ENCODE results near the gene SF3B6.

The SF3B6 gene

DNA sequence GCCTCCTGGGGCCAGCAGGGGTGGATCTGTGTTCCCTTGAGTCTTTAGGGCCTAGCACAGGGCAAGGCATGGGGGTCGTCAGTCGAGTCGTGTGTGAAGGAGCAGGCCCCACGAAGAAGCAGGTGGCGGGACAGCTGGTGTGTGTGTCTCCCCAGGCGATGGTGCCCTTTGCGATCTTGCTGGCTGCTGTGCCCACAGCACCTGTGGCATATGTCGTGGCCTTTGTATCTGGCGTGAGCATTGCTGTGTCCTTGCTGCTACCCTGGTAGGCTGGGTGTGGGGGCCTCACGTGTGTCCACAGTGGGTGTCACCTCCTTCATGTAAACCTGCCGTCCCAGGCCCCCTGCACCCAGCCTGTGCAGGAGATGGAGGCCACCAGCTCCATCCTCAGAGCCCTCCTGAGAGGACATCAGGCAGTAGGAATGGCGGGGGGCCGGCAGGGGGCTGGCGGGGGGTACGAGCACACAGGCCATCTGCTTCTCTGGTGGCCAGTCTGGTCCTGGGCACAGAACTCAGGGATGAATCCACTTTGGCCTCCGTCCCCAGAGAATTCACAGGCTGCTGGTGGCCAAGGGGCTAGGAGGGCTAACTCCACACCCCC lies 53.1 kb downstream of the SF3B6 start:
- Histone ChIP-seq H3K36me3 (ENCODE audit: control insufficient read depth, low read depth, low read length) (peaks cover 6% of the 10 kb centered on the region), H3K4me3 (ENCODE audit: low read length) (no peak overlapping the region), H3K9me3 (ENCODE audit: control insufficient read depth, low read depth, low read length) (no peaks in the 10 kb centered on the region), H3K27me3 (ENCODE audit: control insufficient read depth, insufficient read depth, low read length) (no peaks in the 10 kb centered on the region), H3K27ac (ENCODE audit: low read length) (no peak overlapping the region), H3K4me1 (ENCODE audit: control insufficient read depth, low read depth, low read length) (peaks cover 36% of the 10 kb centered on the region), H3K9ac (ENCODE audit: low read length) (no peak overlapping the region)

DNA sequence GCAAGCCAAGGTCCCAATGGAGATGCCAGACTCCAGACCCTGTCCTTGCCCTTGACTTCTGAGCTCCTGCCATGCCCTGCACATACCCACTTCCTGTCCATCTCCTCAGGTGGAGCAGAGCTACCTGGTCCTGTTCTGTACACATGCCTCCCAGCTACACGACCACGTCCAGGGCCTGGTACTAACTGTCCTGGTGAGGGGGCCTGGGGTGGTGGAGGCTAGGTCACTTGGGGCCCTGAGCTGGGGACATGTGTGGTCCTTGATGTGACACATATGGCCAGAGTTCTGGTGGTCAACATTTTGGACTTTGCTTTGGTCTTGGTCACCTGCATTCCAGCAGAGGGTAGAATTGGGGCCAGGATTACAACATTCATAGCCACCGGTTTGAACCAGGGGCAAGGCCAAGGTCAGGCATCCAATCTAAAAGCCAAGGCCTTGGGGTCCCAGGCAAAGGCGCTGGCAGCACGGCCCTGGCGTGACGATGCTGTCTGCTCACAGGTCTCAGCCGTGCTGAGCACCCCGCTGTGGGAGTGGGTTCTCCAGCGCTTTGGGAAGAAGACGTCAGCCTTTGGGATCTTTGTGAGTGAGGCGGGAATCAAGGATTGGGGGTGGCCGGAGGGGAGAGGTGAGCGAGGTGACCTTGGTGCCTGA lies 53.7 kb downstream of the SF3B6 start:
- H3K9me3 ChIP-seq (ENCODE audit: control insufficient read depth, low read depth, low read length), result no peaks in the 10 kb centered on the region
- H3K36me3 ChIP-seq (ENCODE audit: control insufficient read depth, low read depth, low read length), result peaks cover 6% of the 10 kb centered on the region
- no peak overlapping the region for H3K9ac ChIP-seq (ENCODE audit: low read length)
- no peak overlapping the region for H3K4me3 ChIP-seq (ENCODE audit: low read length)
- no peaks in the 10 kb centered on the region for H3K27me3 ChIP-seq (ENCODE audit: control insufficient read depth, insufficient read depth, low read length)
- H3K4me1 ChIP-seq (ENCODE audit: control insufficient read depth, low read depth, low read length), result peaks cover 33% of the 10 kb centered on the region
- no peak overlapping the region for H3K27ac ChIP-seq (ENCODE audit: low read length)

DNA sequence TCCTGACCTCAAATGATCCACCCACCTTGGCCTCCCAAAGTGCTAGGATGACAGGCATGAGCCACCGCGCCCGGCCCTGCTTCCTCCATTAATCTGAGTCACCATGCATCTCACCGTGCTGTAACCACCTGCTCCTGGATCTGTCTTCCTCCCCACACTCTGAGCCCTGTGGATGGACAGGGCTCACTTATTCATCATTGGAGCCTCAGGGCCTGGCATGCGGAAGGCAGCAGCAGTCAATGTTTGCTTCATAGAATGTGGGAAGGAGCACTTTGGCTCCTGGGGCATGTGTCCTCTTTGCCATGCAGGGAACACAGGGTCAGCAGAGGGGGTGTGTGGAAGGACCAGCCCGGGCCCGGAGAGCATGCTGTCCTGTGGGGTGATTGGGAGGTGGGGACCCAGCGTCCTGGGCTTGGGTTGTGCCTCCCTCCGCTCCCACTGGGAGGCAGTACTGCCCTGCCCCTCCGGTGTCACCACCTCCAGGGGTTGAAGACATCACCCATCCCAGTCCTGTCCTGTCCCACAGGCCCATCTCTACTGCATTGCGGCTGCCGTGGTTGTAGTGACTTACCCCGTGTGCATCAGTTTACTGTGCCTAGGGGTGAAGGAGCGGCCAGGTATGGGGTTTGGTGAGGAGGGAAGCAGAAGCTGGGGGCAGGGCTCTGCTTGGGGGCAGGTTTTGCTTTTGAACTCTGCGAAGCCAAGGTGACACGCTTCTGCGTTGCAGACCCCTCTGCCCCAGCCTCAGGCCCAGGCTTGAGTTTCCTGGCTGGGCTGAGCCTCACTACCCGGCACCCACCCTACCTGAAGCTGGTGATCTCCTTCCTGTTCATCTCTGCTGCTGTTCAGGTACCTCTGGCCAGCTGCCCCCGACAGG lies 54.8 kb downstream of the SF3B6 start:
- Histone ChIP-seq H3K27ac (ENCODE audit: low read length) (no peak overlapping the region), H3K9ac (ENCODE audit: low read length) (no peak overlapping the region), H3K9me3 (ENCODE audit: control insufficient read depth, low read depth, low read length) (no peaks in the 10 kb centered on the region), H3K36me3 (ENCODE audit: control insufficient read depth, low read depth, low read length) (peaks cover 6% of the 10 kb centered on the region), H3K27me3 (ENCODE audit: control insufficient read depth, insufficient read depth, low read length) (no peaks in the 10 kb centered on the region), H3K4me1 (ENCODE audit: control insufficient read depth, low read depth, low read length) (peaks cover 27% of the 10 kb centered on the region), H3K4me3 (ENCODE audit: low read length) (no peak overlapping the region)

DNA sequence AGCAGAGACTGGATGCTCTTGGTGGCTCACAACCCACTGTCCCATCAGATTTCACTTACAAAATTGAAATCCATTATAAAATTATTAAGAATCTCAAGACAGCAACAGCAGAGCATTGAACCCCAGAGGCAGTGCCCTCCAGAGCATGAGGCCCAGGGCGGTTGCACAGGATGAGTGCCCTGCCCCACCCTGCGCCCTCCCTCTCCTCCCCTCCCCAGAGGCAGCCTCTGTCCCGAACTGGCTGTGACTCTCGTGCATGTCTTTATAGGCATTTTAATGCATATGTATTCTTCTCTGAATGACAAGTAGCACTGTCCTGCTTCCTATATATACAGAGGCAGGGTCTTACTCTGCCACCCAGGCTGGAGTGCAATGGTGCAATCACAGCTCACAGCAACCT lies 55.9 kb downstream of the SF3B6 start:
- no peak overlapping the region for H3K4me3 ChIP-seq (ENCODE audit: low read length)
- no peak overlapping the region for H3K27ac ChIP-seq (ENCODE audit: low read length)
- peaks cover 6% of the 10 kb centered on the region for H3K36me3 ChIP-seq (ENCODE audit: control insufficient read depth, low read depth, low read length)
- no peak overlapping the region for H3K9ac ChIP-seq (ENCODE audit: low read length)
- H3K4me1 ChIP-seq (ENCODE audit: control insufficient read depth, low read depth, low read length), result peaks cover 17% of the 10 kb centered on the region
- H3K9me3 ChIP-seq (ENCODE audit: control insufficient read depth, low read depth, low read length), result no peaks in the 10 kb centered on the region
- no peaks in the 10 kb centered on the region for H3K27me3 ChIP-seq (ENCODE audit: control insufficient read depth, insufficient read depth, low read length)

- Histone ChIP-seq H3K27me3 (ENCODE audit: control insufficient read depth, insufficient read depth, low read length) (no peaks in the 10 kb centered on the region), H3K9ac (ENCODE audit: low read length) (no peak overlapping the region), H3K4me3 (ENCODE audit: low read length) (no peak overlapping the region), H3K9me3 (ENCODE audit: control insufficient read depth, low read depth, low read length) (no peaks in the 10 kb centered on the region), H3K36me3 (ENCODE audit: control insufficient read depth, low read depth, low read length) (peaks cover 6% of the 10 kb centered on the region), H3K4me1 (ENCODE audit: control insufficient read depth, low read depth, low read length) (peaks cover 13% of the 10 kb centered on the region), H3K27ac (ENCODE audit: low read length) (no peak overlapping the region)
Observed at GRCh38 chr2:24019729-24020128, 56.4 kb downstream of the SF3B6 start.

DNA sequence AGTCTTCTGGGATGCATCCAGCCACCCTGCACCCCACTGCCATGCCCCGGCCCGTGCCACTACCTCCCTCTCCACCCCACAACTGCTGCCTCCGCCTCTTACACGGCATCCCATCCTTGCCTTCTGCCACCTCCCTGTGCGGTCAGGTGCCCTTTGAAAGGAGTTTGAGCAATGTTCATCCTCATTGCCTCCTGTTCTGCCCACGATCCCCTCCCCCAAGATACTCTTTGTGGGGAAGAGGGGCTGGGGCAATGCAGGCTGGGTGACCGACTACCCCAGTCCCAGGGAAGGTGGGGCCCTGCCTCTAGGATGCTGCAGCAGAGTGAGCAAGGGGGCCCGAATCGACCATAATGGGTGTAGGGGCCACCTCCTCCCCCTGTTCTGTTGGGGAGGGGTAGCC lies 57.9 kb downstream of the SF3B6 start:
- Histone ChIP-seq H3K27me3 (ENCODE audit: control insufficient read depth, insufficient read depth, low read length) (no peaks in the 10 kb centered on the region), H3K36me3 (ENCODE audit: control insufficient read depth, low read depth, low read length) (peaks cover 6% of the 10 kb centered on the region), H3K4me1 (ENCODE audit: control insufficient read depth, low read depth, low read length) (peaks cover 8% of the 10 kb centered on the region), H3K9me3 (ENCODE audit: control insufficient read depth, low read depth, low read length) (no peaks in the 10 kb centered on the region), H3K27ac (ENCODE audit: low read length) (no peak overlapping the region), H3K9ac (ENCODE audit: low read length) (no peak overlapping the region), H3K4me3 (ENCODE audit: low read length) (no peak overlapping the region)

DNA sequence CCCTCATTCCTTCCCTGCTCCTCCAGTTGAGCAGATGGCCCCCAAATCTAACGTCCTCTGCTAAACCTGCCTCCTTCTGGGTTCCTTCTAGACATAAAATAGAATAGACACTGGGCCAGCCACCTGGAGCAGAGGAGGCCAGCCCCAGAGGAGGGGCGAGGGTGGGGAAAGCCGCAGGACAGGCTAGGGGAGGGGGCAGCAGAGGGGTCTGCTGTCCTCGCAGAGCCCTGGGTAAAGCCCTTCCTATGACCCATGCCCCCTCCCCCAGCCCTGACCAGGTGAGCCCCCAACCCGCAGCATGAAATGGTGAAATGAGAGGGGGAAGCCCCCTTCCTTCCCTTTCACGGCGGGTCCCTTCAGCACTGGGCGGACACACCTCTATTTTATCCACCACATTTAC lies 58.4 kb downstream of the SF3B6 start:
- H3K4me1 ChIP-seq (ENCODE audit: control insufficient read depth, low read depth, low read length), result peaks cover 8% of the 10 kb centered on the region

More for the DNA sequence above, 58.4 kb downstream of the SF3B6 start:
- Histone ChIP-seq H3K9ac (ENCODE audit: low read length) (no peak overlapping the region), H3K9me3 (ENCODE audit: control insufficient read depth, low read depth, low read length) (no peaks in the 10 kb centered on the region), H3K36me3 (ENCODE audit: control insufficient read depth, low read depth, low read length) (peaks cover 2% of the 10 kb centered on the region), H3K4me3 (ENCODE audit: low read length) (no peak overlapping the region), H3K27me3 (ENCODE audit: control insufficient read depth, insufficient read depth, low read length) (no peaks in the 10 kb centered on the region), H3K27ac (ENCODE audit: low read length) (no peak overlapping the region)

All from iPS-18a (cell line).